Right cardiac atrium (tissue), 5 donors: Measurements from ENCODE around the gene ABHD1. TPM values are rescaled to one million over a fixed set of nuclear protein-coding genes. Genes with fewer than 3 reads are reported as not detected.
"Not testable (repeated sequence)": the region's sequence is repeated elsewhere in the genome, so short reads cannot be mapped to it uniquely, and the experiment has no call there.

Source experiments
- ATAC-seq, 2 donors: fragments of 200-7000 bp; cut with Tn5 transposase; one replicate each; pipeline versions ENCODE4 v1.8.0 to v1.9.1; 2020; ENCODE audit warnings: moderate library complexity in 2 of 2, mild to moderate bottlenecking in 1 of 2
- DNase-seq, 3 donors: peaks; one replicate each; pipeline ENCODE4 v3.0.0-alpha.2; 2020
- H3K27ac ChIP-seq: one replicate; pipeline ENCODE4 v1.5.1; 2013; ENCODE audit warnings: mild to moderate bottlenecking, low read length, control low read depth, moderate library complexity
- H3K27me3 ChIP-seq: one replicate; pipeline ENCODE4 v1.6.1; 2013; ENCODE audit not compliant: control insufficient read depth, insufficient read depth
- H3K4me1 ChIP-seq: one replicate; pipeline ENCODE4 v1.6.1; 2013; ENCODE audit warnings: low read length; ENCODE audit not compliant: control insufficient read depth, insufficient read depth
- H3K4me3 ChIP-seq: one replicate; pipeline ENCODE4 v1.5.1; 2013; ENCODE audit warnings: low read length, control low read depth
- H3K9me3 ChIP-seq: one replicate; pipeline ENCODE4 v1.6.1; 2013; ENCODE audit warnings: low read length; ENCODE audit not compliant: control insufficient read depth
- WGBS: extraction: QIAGEN DNeasy Blood & Tissue Kit; methylation state at CpG from one replicate; pipeline ENCODE4 v1.1.7; 2013; 5-methylcytosine and 5-hydroxymethylcytosine counted together
- intact Hi-C, 4 donors: fragments of 100-400 bp; cut with DNase I; formaldehyde crosslinking; loops; one replicate each; pipeline versions ENCODE4 v1.11.0 to v1.14.0; 2022 to 2023
- polyA plus RNA-seq: library from polyadenylated mRNA; stranded (reverse); fragments of 200-250 nt; gene quantifications from one replicate; pipeline ENCODE4 v1.2.3, GENCODE V29; 2013
- total RNA-seq, 4 donors: library from RNA; stranded (reverse); fragmentation: NEBNext Ultra II Directional; extraction: Animal tissue kit (Norgen Biotek cat#: 25700); gene quantifications; one replicate each; pipeline ENCODE4 v1.2.1, GENCODE V29; 2021
- donor health status: healthy with polysubstance abuse.
- donor health status: DM: no; HTN: yes; CAD: no.
- donor health status: DM: no; HTN: no; CAD: no.
- donor health status: DM: no; HTN: yes; CAD: no; lungs with severe emphysema.
- donor health status: DM: yes; HTN: yes; CAD: no.

The ABHD1 gene
- total and polyA plus RNA-seq, 5 donors: 1.6 to 5.1 (median 2.9) TPM

GRCh38 chr2:27175781-27176180 is 52.2 kb downstream of the ABHD1 start:
- ATAC-seq, H3K4me1 ChIP-seq, DNase-seq, intact Hi-C loops, H3K27me3 ChIP-seq, H3K9me3 ChIP-seq, H3K4me3 ChIP-seq, H3K27ac ChIP-seq: not testable (repeated sequence)
- 88% methylated on average over 4 of the region's 4 CpGs for WGBS

GRCh38 chr2:27177441-27178351 is 54.1 kb downstream of the ABHD1 start:
- no peak for DNase-seq
- no peaks in the 10 kb centered on the region for H3K4me1 ChIP-seq

GRCh38 chr2:27178469-27178868 is 54.9 kb downstream of the ABHD1 start:
- no peaks in the 10 kb centered on the region for H3K9me3 ChIP-seq
- 83% methylated on average over 3 of the region's 3 CpGs for WGBS
- DNase-seq (no peak), ATAC-seq (no peak)
- intact Hi-C loops: no loop called here
- no peaks in the 10 kb centered on the region for H3K4me1 ChIP-seq
- no peak overlapping the region for H3K27ac ChIP-seq
- no peak overlapping the region for H3K4me3 ChIP-seq
- no peaks in the 10 kb centered on the region for H3K27me3 ChIP-seq

More at GRCh38 chr2:27177441-27178351, 54.1 kb downstream of the ABHD1 start:
- no peak overlapping the region for H3K4me3 ChIP-seq
- no peaks in the 10 kb centered on the region for H3K9me3 ChIP-seq
- intact Hi-C loops: no loop called here
- H3K27me3 ChIP-seq: no peaks in the 10 kb centered on the region
- ATAC-seq: no peak
- WGBS: 76% methylated on average over 15 of the region's 15 CpGs
- no peak overlapping the region for H3K27ac ChIP-seq

GRCh38 chr2:27179344-27180000 is 55.9 kb downstream of the ABHD1 start:
- WGBS: 58% methylated on average over 3 of the region's 3 CpGs
- intact Hi-C loops: no loop called here
- ATAC-seq (no peak), DNase-seq (no peak)
- Histone ChIP-seq H3K27ac (no peak overlapping the region), H3K27me3 (no peaks in the 10 kb centered on the region), H3K9me3 (no peaks in the 10 kb centered on the region), H3K4me3 (no peak overlapping the region), H3K4me1 (no peaks in the 10 kb centered on the region)

Other genes with a start within 250 kb of the ABHD1 start
- gene MAPRE3, start 153.2 kb upstream of the ABHD1 start, total RNA-seq: 10 to 100 TPM; 43.6 to 58.8 (median 49.9) TPM
- gene MAPRE3, start 153.2 kb upstream of the ABHD1 start, polyA plus RNA-seq: 85.1 TPM
- gene TMEM214, start 90.8 kb upstream of the ABHD1 start, total RNA-seq: 10 to 100 TPM; 40.8 to 56.7 (median 47.7) TPM
- gene TMEM214, start 90.8 kb upstream of the ABHD1 start, polyA plus RNA-seq: 29.4 TPM
- gene AGBL5, start 72.1 kb upstream of the ABHD1 start, total RNA-seq: 10 to 100 TPM; 10.8 to 12.4 (median 11.4) TPM
- gene AGBL5, start 72.1 kb upstream of the ABHD1 start, polyA plus RNA-seq: 5.9 TPM
- 100 to 1,000 TPM; 372 to 487 (median 454) TPM for gene OST4, start 52.2 kb upstream of the ABHD1 start, total RNA-seq
- 872 TPM for gene OST4, start 52.2 kb upstream of the ABHD1 start, polyA plus RNA-seq
- gene EMILIN1, start 45.2 kb upstream of the ABHD1 start, total RNA-seq: 10 to 100 TPM; 24.3 to 44.2 (median 38.9) TPM
- gene EMILIN1, start 45.2 kb upstream of the ABHD1 start, polyA plus RNA-seq: 30.0 TPM
- 1 to 10 TPM; 1.9 to 5.5 (median 3.2) TPM for gene KHK, start 37.0 kb upstream of the ABHD1 start, total RNA-seq
- 1.7 TPM for gene KHK, start 37.0 kb upstream of the ABHD1 start, polyA plus RNA-seq
- gene CGREF1, start 4.7 kb upstream of the ABHD1 start, total RNA-seq: 1 to 10 TPM; 4.0 to 9.6 (median 5.6) TPM
- 4.7 TPM for gene CGREF1, start 4.7 kb upstream of the ABHD1 start, polyA plus RNA-seq
- 10 to 100 TPM; 46.3 to 52.7 (median 47.9) TPM for gene PREB, start 10.8 kb downstream of the ABHD1 start, total RNA-seq
- 48.5 TPM for gene PREB, start 10.8 kb downstream of the ABHD1 start, polyA plus RNA-seq
- gene PRR30, start 15.6 kb downstream of the ABHD1 start, total RNA-seq: not detected
- gene PRR30, start 15.6 kb downstream of the ABHD1 start, polyA plus RNA-seq: not detected
- gene TCF23, start 25.2 kb downstream of the ABHD1 start, total RNA-seq: under 1 TPM; 0.06 to 0.15 (median 0.11) TPM
- 0.05 TPM for gene TCF23, start 25.2 kb downstream of the ABHD1 start, polyA plus RNA-seq
- gene ATRAID, start 88.2 kb downstream of the ABHD1 start, total RNA-seq: 100 to 1,000 TPM; 124 to 177 (median 144) TPM
- gene ATRAID, start 88.2 kb downstream of the ABHD1 start, polyA plus RNA-seq: 256 TPM
- gene SLC5A6, start 88.5 kb downstream of the ABHD1 start, total RNA-seq: 10 to 100 TPM in 3 of 4 donors, 1 to 10 TPM in 1; 8.1 to 14.1 (median 12.8) TPM
- gene SLC5A6, start 88.5 kb downstream of the ABHD1 start, polyA plus RNA-seq: 7.8 TPM
- gene CAD, start 93.6 kb downstream of the ABHD1 start, total RNA-seq: 10 to 100 TPM in 2 of 4 donors, 1 to 10 TPM in 2; 9.0 to 12.0 (median 10.0) TPM
- gene CAD, start 93.6 kb downstream of the ABHD1 start, polyA plus RNA-seq: 6.0 TPM
- 10 to 100 TPM in 1 of 4 donors, 1 to 10 TPM in 3; 9.4 to 17.3 (median 9.6) TPM for gene SLC30A3, start 139.2 kb downstream of the ABHD1 start, total RNA-seq
- 7.3 TPM for gene SLC30A3, start 139.2 kb downstream of the ABHD1 start, polyA plus RNA-seq
- 1 to 10 TPM; 1.3 to 3.0 (median 1.8) TPM for gene DNAJC5G, start 151.6 kb downstream of the ABHD1 start, total RNA-seq
- 2.2 TPM for gene DNAJC5G, start 151.6 kb downstream of the ABHD1 start, polyA plus RNA-seq
- 100 to 1,000 TPM; 101 to 188 (median 149) TPM for gene TRIM54, start 158.6 kb downstream of the ABHD1 start, total RNA-seq
- 144 TPM for gene TRIM54, start 158.6 kb downstream of the ABHD1 start, polyA plus RNA-seq
- 1 to 10 TPM in 3 of 4 donors, under 1 TPM in 1; 0.96 to 3.3 (median 1.5) TPM for gene UCN, start 184.6 kb downstream of the ABHD1 start, total RNA-seq
- gene UCN, start 184.6 kb downstream of the ABHD1 start, polyA plus RNA-seq: 0.72 TPM
- 10 to 100 TPM; 40.3 to 77.1 (median 56.4) TPM for gene MPV17, start 199.3 kb downstream of the ABHD1 start, total RNA-seq
- 98.2 TPM for gene MPV17, start 199.3 kb downstream of the ABHD1 start, polyA plus RNA-seq
- gene GTF3C2, start 232.9 kb downstream of the ABHD1 start, total RNA-seq: 10 to 100 TPM; 24.8 to 32.1 (median 26.6) TPM
- gene GTF3C2, start 232.9 kb downstream of the ABHD1 start, polyA plus RNA-seq: 16.9 TPM
- gene EIF2B4, start 246.5 kb downstream of the ABHD1 start, total RNA-seq: 10 to 100 TPM; 31.8 to 36.0 (median 33.9) TPM
- gene EIF2B4, start 246.5 kb downstream of the ABHD1 start, polyA plus RNA-seq: 31.2 TPM
- 10 to 100 TPM; 61.7 to 74.8 (median 68.2) TPM for gene SNX17, start 246.8 kb downstream of the ABHD1 start, total RNA-seq
- 54.8 TPM for gene SNX17, start 246.8 kb downstream of the ABHD1 start, polyA plus RNA-seq